ENCODE data around the gene CIB4.

The CIB4 gene

DNA sequence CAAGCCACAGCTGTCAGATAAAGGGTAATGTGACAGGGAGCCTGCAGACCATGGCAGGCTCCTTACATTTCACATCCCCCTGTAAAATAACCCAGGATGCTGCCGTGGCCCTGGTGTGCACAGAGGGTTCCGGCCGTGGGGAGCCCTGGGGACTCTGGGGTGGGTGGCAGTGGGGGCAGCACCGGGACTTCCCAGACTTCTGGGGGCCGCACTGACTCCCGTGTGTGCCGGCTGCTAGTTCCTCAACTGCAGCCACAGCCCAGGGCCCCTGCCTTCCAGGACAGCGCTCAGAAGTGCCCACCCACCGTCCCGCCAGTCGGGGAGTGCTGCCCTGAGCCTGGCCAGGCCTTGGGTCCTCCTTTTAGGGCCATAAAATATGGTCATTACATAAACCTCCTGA is 56.5 kb downstream of the CIB4 start:
- DNase-seq (ENCODE audit: low read depth in 1 of 2, low spot score in 1 of 2) = no peak
- no peak for TF ChIP-seq JUND (IDR thresholded peaks at IDR 0.05; ENCODE audit: low read depth)
- in situ Hi-C loops (cut with HindIII; ENCODE audit: low pct_unique_long_range_greater_than_20kb, low sequenced_read_pairs) = no loop called here

DNA sequence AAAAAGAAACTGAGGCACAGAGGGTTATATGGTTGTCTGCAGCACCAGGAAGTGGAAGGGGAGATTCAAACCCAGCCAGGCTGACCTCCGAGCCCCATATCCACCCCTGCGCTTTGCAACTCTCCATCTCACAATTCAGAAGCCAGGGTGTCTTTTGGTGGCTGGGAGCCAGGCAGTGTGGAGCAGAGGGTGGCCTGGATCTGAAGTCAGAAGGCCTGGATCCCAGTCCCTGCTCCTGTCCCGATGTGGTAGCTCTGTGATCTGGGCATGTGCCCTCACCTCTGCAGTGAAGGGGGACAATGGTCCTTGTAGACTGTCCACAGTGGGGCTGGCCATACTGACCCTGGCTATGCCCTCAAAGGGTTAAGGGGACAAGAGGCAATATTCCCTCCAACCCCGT is 57.0 kb downstream of the CIB4 start:
- no peak for DNase-seq (ENCODE audit: low read depth in 1 of 2, low spot score in 1 of 2)
- in situ Hi-C loops (cut with HindIII; ENCODE audit: low pct_unique_long_range_greater_than_20kb, low sequenced_read_pairs) = no loop called here
- TF ChIP-seq JUND (IDR thresholded peaks at IDR 0.05; ENCODE audit: low read depth) = no peak

DNA sequence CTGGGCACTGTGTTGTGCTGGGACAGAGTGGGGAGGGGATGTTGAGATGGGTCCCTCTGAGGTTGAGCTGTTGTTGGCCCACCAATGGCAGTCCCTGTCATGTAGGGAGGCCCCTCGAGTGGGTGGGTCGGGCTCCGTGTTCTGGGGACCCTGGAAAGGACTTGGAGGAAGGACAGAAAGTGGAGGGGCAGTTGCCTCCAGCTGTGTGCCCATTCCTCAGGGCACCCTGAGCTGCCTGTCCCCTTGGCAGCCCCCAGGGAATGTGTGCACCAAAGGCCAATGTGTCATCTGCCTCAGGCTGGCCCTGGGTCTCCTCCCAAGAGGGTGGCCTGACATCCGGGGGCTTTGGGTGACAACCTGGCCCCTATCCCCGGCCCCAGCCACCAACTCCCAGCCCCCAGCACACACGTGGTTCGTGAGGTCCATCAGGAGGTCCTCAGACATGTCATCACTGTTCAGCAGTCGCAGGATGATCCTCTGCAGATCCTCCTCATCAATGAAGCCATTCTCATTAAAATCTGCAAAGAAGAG is 57.7 kb downstream of the CIB4 start:
- TF ChIP-seq JUND (IDR thresholded peaks at IDR 0.05; ENCODE audit: low read depth) = no peak
- no peak for DNase-seq (ENCODE audit: low read depth in 1 of 2, low spot score in 1 of 2)
- in situ Hi-C loops (cut with HindIII; ENCODE audit: low pct_unique_long_range_greater_than_20kb, low sequenced_read_pairs) = no loop called here

DNA sequence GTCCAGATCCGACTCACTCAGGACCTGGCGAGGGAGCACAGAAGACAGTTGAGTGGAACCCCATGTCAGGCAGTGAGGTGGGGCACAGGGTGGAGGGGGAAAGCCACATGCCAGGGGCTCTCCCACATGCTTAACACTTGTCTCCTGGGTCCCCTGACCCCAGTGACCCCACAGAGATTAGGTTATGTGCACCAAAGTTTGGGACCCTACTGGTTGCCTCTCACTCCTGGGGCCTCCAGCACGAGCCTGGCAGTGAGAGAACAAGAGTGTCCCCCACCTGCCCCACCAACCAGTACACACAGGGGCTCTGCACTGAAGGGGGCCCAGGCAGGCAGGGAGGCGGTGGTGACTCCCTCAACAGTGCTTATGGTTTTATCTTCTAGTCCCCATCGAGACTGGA is 58.3 kb downstream of the CIB4 start:
- in situ Hi-C loops (cut with HindIII; ENCODE audit: low pct_unique_long_range_greater_than_20kb, low sequenced_read_pairs) = no loop called here
- no peak for TF ChIP-seq JUND (IDR thresholded peaks at IDR 0.05; ENCODE audit: low read depth)
- no peak for DNase-seq (ENCODE audit: low read depth in 1 of 2, low spot score in 1 of 2)

DNA sequence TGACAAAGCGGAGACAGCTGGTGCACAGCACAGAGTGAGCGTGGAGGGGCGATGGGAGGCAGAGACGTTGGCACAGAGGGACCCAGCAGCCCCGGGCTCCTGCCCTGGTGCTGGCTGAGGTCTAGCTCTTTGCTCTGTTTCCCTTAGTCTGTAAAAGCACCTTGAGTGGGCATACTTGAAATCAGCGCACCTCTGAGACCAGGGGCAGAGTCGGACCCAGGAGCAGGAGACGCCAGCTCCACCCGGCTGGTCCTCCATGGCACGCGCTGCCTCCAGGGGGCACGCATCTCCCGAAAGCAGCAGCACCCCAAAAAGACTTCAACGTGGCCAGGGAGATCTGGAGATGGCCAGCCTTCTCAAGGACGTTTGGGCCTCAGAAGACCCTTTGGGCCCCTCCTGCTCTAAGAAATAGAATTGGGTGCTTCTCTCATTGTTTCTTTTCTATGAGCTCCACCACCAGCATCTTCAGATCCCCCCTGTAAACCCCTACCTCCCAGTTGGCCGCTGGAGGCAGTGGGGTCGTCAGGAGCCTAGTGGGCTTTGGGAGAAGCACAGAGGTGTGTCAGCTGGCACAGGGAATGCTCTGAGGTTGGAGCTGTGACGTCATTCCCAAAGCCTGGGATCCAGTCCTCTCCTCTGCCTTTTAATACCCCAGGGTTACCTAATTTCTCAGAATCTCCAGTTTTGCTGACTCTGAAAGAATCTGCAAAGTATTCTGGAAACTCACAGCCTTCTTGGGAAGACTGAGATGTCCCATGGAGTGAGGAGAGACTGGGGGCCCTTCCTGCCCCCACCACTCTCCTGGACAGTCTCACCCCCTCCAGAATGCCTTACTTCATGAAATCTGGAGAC is 58.9 kb downstream of the CIB4 start:
- no peak for TF ChIP-seq JUND (IDR thresholded peaks at IDR 0.05; ENCODE audit: low read depth)
- in situ Hi-C loops (cut with HindIII; ENCODE audit: low pct_unique_long_range_greater_than_20kb, low sequenced_read_pairs) = no loop called here
- DNase-seq (ENCODE audit: low read depth in 1 of 2, low spot score in 1 of 2) = no peak

DNA sequence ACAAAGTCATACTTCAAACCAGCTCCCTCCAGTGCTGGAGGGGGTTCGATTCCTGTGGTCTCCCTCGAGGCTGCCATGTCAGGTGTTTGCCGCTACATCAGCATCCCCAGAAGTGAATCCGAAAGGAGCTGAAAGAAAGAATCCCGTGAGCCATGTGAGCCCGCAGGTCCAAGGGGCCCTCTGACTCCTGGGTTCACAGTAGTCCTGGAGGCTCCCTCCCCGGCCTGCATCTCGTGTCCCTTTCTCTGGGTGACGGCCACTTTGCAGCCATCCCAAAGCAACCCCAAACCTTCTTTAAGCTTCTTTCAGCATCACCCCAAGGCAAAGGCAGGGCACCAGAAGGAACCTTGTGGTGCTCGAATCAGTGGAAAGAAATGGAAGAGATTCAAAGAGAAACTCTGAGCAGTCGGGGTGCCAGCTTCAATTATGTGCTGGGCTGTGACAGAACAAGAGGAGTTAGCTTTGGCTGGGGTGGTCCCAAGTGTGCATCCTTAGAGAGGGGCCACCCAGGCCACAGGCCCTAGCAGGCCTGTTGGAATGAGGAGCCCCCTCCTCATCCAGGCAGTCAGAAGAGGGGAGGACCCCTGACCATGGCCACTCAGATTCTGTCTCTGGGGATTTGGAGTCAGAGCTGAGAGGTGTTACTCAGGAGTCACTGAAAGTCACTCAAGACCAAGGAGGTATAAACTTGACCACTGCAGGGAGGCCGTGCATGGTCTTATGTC is 59.7 kb downstream of the CIB4 start:
- in situ Hi-C loops (cut with HindIII; ENCODE audit: low pct_unique_long_range_greater_than_20kb, low sequenced_read_pairs) = no loop called here
- no peak for DNase-seq (ENCODE audit: low read depth in 1 of 2, low spot score in 1 of 2)
- TF ChIP-seq JUND (IDR thresholded peaks at IDR 0.05; ENCODE audit: low read depth) = no peak

DNA sequence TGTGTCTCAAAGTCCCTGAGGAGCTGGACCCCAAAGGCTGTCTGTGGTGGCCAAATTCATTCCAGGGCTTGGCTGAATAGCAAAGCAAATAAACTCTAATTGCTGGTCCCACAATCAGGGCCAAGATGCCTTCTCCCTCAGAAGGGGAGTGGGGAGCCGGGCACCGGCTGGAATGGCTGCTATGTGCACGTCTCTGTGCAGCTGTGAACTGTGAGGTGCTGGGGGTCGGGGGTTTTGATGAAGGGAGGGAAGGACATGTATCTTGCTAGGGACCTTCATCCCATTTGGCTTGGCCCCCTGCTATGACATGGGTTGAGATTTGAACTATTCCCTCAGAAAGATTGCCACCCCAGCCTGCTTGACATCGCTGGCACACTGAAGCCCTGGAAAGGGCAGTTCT is 60.4 kb downstream of the CIB4 start:
- in situ Hi-C loops (cut with HindIII; ENCODE audit: low pct_unique_long_range_greater_than_20kb, low sequenced_read_pairs) = no loop called here
- TF ChIP-seq JUND (IDR thresholded peaks at IDR 0.05; ENCODE audit: low read depth) = no peak
- DNase-seq (ENCODE audit: low read depth in 1 of 2, low spot score in 1 of 2) = no peak

DNA sequence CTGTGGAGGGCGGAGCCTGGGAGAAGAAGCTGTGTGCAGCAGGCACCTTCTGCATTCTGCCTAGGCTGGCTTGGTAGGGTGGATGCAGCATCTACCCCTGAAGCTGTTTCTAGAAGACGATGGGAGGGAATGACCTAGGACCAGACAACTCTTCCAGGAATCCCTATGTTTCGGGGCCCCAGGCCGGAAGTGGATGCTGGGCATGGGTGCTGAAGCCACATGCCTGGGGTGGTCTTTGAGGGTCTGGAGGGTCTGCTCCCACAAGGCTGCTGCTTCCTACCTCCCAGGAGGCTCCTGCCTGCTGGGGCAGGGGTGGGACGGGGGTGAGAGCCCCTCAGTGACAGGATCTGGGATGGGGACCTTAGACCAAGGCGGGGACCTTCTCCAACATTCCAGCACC is 61.0 kb downstream of the CIB4 start:
- in situ Hi-C loops (cut with HindIII; ENCODE audit: low pct_unique_long_range_greater_than_20kb, low sequenced_read_pairs) = no loop called here
- TF ChIP-seq JUND (IDR thresholded peaks at IDR 0.05; ENCODE audit: low read depth) = no peak
- no peak for DNase-seq (ENCODE audit: low read depth in 1 of 2, low spot score in 1 of 2)

DNA sequence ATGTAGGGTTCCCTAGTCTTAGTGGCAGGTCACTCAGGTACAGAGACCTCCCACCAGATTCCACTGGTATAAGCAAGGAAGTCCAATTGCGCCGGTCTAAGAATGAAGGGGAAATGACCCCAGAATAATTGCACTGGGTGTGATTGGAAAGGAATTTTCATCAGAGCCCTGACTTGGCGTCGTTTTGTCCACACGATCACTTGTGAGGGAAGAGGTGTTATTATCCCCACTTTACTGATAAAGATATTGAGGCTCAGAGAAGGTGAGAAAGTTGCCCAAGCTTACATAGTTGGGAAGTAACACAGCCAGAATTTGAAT is 61.5 kb downstream of the CIB4 start:
- in situ Hi-C loops (cut with HindIII; ENCODE audit: low pct_unique_long_range_greater_than_20kb, low sequenced_read_pairs) = no loop called here
- TF ChIP-seq JUND (IDR thresholded peaks at IDR 0.05; ENCODE audit: low read depth) = no peak
- no peak for DNase-seq (ENCODE audit: low read depth in 1 of 2, low spot score in 1 of 2)

DNA sequence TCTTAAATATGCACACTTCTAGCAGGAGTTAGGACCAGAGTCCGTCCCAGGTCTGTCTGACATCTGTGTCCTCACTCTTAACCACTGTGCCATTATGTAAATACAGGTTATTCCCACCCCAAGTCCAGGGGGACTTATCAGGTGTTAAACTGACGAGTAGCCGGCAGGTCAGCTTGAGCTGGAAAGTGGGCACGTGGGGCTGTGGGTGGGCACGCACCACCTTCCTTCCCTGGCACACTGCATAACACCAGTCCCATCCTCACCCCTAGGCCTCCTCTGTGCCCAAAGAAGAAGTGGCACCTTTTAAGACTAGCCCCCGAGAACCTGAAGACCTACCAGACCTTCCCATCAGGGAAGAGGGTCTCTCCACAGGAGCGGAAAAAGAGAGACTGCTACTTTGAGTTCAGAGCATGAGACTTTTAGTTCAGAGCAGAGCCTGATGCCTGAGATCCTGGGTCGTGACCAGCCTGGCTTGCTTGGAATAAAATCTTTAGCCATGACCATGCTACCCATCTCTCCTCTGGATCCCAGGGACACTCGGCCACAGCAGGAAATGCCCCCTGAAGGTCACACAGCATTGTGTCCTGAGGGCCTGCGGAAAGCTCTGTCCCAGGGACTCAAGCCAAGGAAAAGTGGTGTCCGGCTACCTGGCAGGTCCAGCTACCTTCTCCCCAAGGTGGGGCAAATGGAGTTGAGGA is 62.0 kb downstream of the CIB4 start:
- in situ Hi-C loops (cut with HindIII; ENCODE audit: low pct_unique_long_range_greater_than_20kb, low sequenced_read_pairs) = no loop called here
- no peak for TF ChIP-seq JUND (IDR thresholded peaks at IDR 0.05; ENCODE audit: low read depth)
- DNase-seq (ENCODE audit: low read depth in 1 of 2, low spot score in 1 of 2) = no peak

DNA sequence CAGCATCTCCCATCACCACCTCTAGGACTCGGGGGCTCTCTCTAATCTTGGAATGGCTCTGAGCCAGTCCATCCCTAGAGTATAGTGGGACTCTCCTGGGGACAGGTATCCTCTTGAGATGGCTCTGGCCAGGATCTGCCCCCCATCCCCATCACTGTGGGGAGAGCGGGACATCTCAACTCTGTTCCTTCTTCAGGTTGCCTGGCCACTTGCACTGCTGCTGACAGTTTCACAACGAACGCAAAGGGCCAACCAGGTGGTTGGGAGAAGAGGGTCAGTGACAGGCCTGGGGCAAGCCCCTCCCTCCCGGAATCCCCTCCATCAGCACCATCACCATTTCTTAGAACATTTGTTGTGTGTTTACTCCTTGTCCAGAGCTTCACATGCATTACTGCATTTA is 62.6 kb downstream of the CIB4 start:
- in situ Hi-C loops (cut with HindIII; ENCODE audit: low pct_unique_long_range_greater_than_20kb, low sequenced_read_pairs) = no loop called here
- no peak for DNase-seq (ENCODE audit: low read depth in 1 of 2, low spot score in 1 of 2)
- no peak for TF ChIP-seq JUND (IDR thresholded peaks at IDR 0.05; ENCODE audit: low read depth)

DNA sequence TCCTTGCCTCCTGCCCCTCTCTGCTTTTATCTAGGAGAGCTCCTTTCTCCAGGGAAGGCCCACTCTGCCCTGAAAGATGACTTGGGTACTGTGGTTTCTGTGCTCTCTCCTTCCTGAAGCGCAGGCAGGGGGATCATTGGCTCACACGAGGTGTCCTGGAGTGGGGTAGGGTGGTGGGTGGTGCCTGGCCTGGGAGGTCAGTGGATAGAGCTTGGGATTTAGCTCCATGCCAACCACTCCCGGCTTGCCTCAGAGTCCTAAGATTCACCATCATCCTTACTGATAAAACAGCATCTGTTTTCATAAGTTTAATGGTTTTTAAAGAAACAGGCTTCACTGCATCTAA is 63.1 kb downstream of the CIB4 start:
- no peak for DNase-seq (ENCODE audit: low read depth in 1 of 2, low spot score in 1 of 2)
- TF ChIP-seq JUND (IDR thresholded peaks at IDR 0.05; ENCODE audit: low read depth) = no peak
- in situ Hi-C loops (cut with HindIII; ENCODE audit: low pct_unique_long_range_greater_than_20kb, low sequenced_read_pairs) = no loop called here

All from T47D (cell line).